Measurements from ENCODE around the gene NUDT3.

DNA sequence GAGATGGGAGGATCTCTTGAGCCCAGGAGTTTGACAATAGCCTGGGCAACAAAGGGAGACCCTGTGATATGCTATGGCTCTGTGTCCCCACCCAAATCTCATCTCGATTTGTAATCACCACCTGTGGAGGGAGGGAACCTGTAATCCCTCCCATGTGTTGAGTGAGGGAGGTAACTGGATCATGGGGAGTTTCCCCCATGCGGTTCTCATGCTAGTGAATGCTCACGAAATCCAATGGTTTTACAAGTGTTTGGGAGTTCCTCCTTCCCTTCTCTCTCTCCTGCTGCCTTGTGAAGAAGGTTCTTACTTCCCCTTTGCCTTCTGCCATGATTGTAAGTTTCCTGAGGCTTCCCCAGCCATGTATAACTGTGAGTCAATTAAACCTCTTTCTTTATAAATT, 3.4 kb downstream of the NUDT3 start:
- TF ChIP-seq EZH2 (IDR thresholded peaks at IDR 0.05; ENCODE audit: insufficient read depth, poor library complexity, severe bottlenecking) (no peak), EZH2phosphoT487 (IDR thresholded peaks at IDR 0.05; ENCODE audit: insufficient read depth, low read depth) (no peak)
